Measurements from ENCODE around the gene CFAP410. TPM values are rescaled to one million over a fixed set of nuclear protein-coding genes. Genes with fewer than 3 reads are reported as not detected.

Gene CFAP410
- total and polyA plus RNA-seq, 2 of the 8 experiments (the other 6 are each of a cell fraction or from before 2014, with no cell fraction given), result 10.6 to 12.0 TPM

DNA sequence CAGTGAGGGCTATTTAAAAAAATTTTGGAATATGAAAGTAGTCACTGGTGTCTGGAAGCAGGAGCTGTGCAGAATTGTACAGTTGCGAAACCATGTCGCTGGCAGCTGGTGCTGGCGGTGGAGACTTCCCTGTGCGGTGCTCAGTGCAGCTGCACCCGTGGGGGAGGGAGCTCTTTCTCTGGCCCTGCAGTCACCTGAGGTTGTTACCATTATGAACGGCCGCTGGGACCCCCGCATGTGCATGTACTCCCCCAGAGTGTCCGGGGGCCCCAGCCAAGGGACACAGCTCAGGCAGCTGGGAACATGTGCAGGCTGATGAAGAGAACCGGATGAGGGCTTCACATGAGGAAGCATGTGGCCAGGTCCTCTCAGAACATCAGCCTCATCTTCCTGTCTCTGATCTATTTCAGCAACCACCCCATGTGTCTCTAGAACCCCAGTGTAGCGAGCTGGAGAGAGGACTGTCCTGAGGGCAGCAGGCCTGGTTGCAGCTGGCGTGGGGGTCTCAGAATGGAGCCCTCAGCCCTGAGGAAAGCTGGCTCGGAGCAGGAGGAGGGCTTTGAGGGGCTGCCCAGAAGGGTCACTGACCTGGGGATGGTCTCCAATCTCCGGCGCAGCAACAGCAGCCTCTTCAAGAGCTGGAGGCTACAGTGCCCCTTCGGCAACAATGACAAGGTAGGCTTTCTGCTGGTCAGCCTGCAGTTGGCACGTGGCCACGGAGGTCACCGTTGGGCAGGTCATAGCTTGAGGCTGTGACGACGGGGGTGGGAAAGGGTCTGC is 14.2 kb upstream of the CFAP410 start, which contains the start of gene TRPM2:
TRPM2 (plus strand) TSS at position 431 of the 780 bp plus-strand sequence; CDS start at position 511, 80 bp downstream.
- Histone ChIP-seq H3K79me2 (ENCODE audit: control insufficient read depth in 1 of 2, insufficient read depth in 2 of 2, low read length in 2 of 2) (no peaks in the 10 kb centered on the region), H2BK5ac (ENCODE audit: low read depth, low read length) (no peak within 1 kb of the TSS), H3K4me2 (ENCODE audit: insufficient read depth in 1 of 2, low read depth in 2 of 2, low read length in 2 of 2) (no peak within 1 kb of the TSS), H3K36me3 (ENCODE audit: control insufficient read depth in 2 of 4, insufficient read depth in 4 of 4, low read length in 3 of 4) (no peaks in the 10 kb centered on the region), H3K23ac (ENCODE audit: insufficient read length) (no peak within 1 kb of the TSS), H2AK5ac (ENCODE audit: low read depth, low read length) (no peak within 1 kb of the TSS), H3K18ac (ENCODE audit: extremely low read depth, low read length) (no peak within 1 kb of the TSS), H2BK12ac (ENCODE audit: low read depth, low read length) (no peak within 1 kb of the TSS), H3K4ac (replicated peaks; ENCODE audit: insufficient read length, low read depth, low read length) (no peak within 1 kb of the TSS), H3K27me3 (replicated peaks in 1 of 4; ENCODE audit: control insufficient read depth in 3 of 4, extremely low read depth in 1 of 4, insufficient read depth in 3 of 4, low read length in 3 of 4) (peaks cover 17 to 40% (median 28%) of the 10 kb centered on the region in 4 experiments; a peak in 6 of 7 replicates), H3K23me2 (ENCODE audit: low read depth, low read length) (no peaks in the 10 kb centered on the region; the same call in 1 of the 2 replicates), H3K14ac (ENCODE audit: insufficient read length) (no peak within 1 kb of the TSS), H4K20me1 (replicated peaks in 1 of 2; ENCODE audit: control insufficient read depth in 1 of 2, insufficient read depth in 2 of 2, low read length in 2 of 2) (no peaks in the 10 kb centered on the region), H4K5ac (ENCODE audit: insufficient read length, low read depth, low read length) (no peak within 1 kb of the TSS), H2BK120ac (replicated peaks; ENCODE audit: low read depth, low read length) (no peak within 1 kb of the TSS), H3K79me1 (ENCODE audit: low read depth, low read length) (no peaks in the 10 kb centered on the region), H2AFZ (ENCODE audit: low read length) (no peak within 1 kb of the TSS; the same call in 1 of the 2 replicates), H2BK20ac (ENCODE audit: low read length) (no peak within 1 kb of the TSS), H3K9ac (replicated peaks in 1 of 4; ENCODE audit: extremely low read depth in 1 of 4, low read depth in 3 of 4, low read length in 3 of 4) (no peak within 1 kb of the TSS), H3K4me1 (replicated peaks in 1 of 4; ENCODE audit: control insufficient read depth in 3 of 4, insufficient read depth in 4 of 4, low read length in 3 of 4) (peaks cover 0 to 5% (median under 1%) of the 10 kb centered on the region in 4 experiments; a peak in 2 of 7 replicates), H4K91ac (replicated peaks; ENCODE audit: insufficient read length, low read length) (no peak within 1 kb of the TSS), H3K56ac (replicated peaks; ENCODE audit: insufficient read length, low read depth, low read length) (no peak within 1 kb of the TSS), H3K9me3 (ENCODE audit: insufficient read depth in 2 of 2, low read depth in 1 of 2, low read length in 1 of 2) (no peaks in the 10 kb centered on the region), H3K4me3 (ENCODE audit: extremely low read depth in 1 of 4, insufficient read depth in 2 of 4, low read depth in 3 of 4, low read length in 4 of 4) (no peak within 1 kb of the TSS), H2BK15ac (ENCODE audit: low read length) (no peak within 1 kb of the TSS; the same call in 1 of the 2 replicates), H4K8ac (ENCODE audit: extremely low read depth, insufficient read depth, low read length) (no peak within 1 kb of the TSS; the same call in 1 of the 2 replicates), H3K27ac (ENCODE audit: low read depth, low read length) (no peak within 1 kb of the TSS)
- POLR2A ChIA-PET (ENCODE audit: partially characterized antibody), result interaction anchor here (1.4 kb wide), 1 partner anchor 14 kb away, joined by 5 read pairs; the partner anchor contains the start of gene CFAP410
- FAIRE-seq (no peak), DNase-seq (ENCODE audit: low read depth in 1 of 2, low spot score in 2 of 2) (no peak)
- CTCF ChIA-PET (ENCODE audit: partially characterized antibody), result interaction anchor here (0.7 to 3.3 kb wide), 5 partner anchors 9 to 412 kb away, joined by 3 to 11 read pairs (median 4); partner anchors contain the start of gene PFKL
- 89% methylated on average over 21 of the region's 21 CpGs; no CpG with 5 or more reads in 1 of the 2 experiments for WGBS, 2 experiments (ENCODE audit: extremely low coverage in 1 of 2, insufficient coverage in 1 of 2, insufficient read length in 1 of 2, insufficient replicate concordance in 2 of 2, low coverage in 1 of 2, low lambda C conversion rate in 2 of 2, missing lambda C conversion rate in 1 of 2)
- TF ChIP-seq BRCA1 (IDR thresholded peaks at IDR 0.05; ENCODE audit: low read depth, low read length) (no peak), KDM4A (IDR thresholded peaks at IDR 0.05; ENCODE audit: low read depth, low read length, severe bottlenecking) (no peak), TAF7 (optimal IDR thresholded peaks at IDR 0.05; ENCODE audit: borderline replicate concordance, low read depth, low read length) (no peak), RNF2 (IDR thresholded peaks at IDR 0.05; ENCODE audit: borderline replicate concordance, low read depth, low read length, missing control alignments, poor library complexity, severe bottlenecking) (no peak), TEAD4 (IDR thresholded peaks at IDR 0.05; ENCODE audit: low read depth, low read length) (no peak), YY1 (IDR thresholded peaks at IDR 0.05; ENCODE audit: low read depth, low read length) (no peak), SIN3A (conservative IDR thresholded peaks at IDR 0.05 in 1 of 2, IDR thresholded peaks at IDR 0.05 in 1 of 2; ENCODE audit: low read depth in 1 of 2, low read length in 2 of 2) (no peak)
- TF ChIP-seq, protein P1, sequence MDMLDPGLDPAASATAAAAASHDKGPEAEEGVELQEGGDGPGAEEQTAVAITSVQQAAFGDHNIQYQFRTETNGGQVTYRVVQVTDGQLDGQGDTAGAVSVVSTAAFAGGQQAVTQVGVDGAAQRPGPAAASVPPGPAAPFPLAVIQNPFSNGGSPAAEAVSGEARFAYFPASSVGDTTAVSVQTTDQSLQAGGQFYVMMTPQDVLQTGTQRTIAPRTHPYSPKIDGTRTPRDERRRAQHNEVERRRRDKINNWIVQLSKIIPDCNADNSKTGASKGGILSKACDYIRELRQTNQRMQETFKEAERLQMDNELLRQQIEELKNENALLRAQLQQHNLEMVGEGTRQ (IDR thresholded peaks at IDR 0.05; ENCODE audit: low read length), result no peak

All from H1 (cell line).